G401 (cell line): ENCODE data around the gene MYL12B. TPM values are rescaled to one million over a fixed set of nuclear protein-coding genes. Genes with fewer than 3 reads are reported as not detected.
"Not testable (repeated sequence)": the region's sequence is repeated elsewhere in the genome, so short reads cannot be mapped to it uniquely, and the experiment has no call there.

Source experiments
- DNase-seq: peaks from one replicate; pipeline ENCODE4 v3.0.0-alpha.2; 2015; ENCODE audit warnings: low spot score
- in situ Hi-C: cut with HindIII; loops from 2 replicates; pipeline ENCODE4 v1.10.0; 2016; ENCODE audit warnings: low sequenced_read_pairs, mixed read lengths
- total RNA-seq: library from RNA; depleted of rRNA; stranded (reverse); fragments of >200 nt; shearing (Covaris generic); gene quantifications from 2 replicates; pipeline ENCODE4 v1.2.3, GENCODE V29; 2014; rRNA removed

MYL12B gene
- total RNA-seq, result 803 and 820 TPM in 2 replicates

DNA sequence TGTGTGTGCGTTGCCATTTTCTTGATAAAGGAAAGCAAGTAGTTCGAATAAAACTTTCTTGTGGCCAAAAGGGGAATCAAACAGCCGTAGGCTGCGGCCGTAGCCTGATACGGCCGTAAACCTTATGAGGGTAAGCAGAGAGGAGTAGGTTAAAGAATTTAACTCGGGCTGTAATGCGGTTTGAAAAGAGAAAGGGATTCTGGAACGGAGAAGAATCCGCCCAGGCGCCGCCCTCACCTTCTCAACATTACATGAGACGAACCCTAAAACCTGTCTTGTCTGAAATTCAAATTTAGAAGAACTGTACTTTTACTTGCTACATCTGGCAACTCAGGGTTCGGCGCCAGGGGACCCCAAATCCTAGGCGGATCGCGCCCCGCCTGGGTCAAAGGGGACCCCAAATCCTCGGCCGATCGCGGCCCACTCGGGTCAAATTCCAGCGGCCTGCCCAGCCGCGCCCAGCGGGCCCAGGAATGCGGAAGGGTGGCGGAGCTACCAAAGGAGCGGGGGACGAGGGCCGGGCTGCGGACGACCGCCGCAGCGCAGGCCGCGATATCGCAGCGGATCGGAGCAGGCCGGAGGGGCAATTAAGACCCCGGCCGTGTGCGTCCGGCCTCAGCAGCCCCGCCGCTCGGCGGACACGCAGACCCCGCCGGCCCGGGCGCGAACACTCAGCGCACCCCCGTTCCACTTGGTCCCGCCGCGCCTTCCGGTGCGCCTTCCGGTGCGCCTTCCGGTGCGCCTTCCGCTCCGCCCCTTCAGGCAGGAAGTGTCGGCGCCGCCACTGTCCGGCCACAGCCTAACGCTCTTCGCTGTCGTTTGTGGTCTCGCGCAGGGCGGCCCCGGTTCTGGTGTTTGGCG is at the start of gene MYL12B:
Gene MYL12B (plus strand): TSS at position 761 of the 861 bp plus-strand sequence. CDS start 10,766 bp downstream, outside the sequence.
- DNase-seq, result peak; percentile 76
- in situ Hi-C loops, result no loop called here

DNA sequence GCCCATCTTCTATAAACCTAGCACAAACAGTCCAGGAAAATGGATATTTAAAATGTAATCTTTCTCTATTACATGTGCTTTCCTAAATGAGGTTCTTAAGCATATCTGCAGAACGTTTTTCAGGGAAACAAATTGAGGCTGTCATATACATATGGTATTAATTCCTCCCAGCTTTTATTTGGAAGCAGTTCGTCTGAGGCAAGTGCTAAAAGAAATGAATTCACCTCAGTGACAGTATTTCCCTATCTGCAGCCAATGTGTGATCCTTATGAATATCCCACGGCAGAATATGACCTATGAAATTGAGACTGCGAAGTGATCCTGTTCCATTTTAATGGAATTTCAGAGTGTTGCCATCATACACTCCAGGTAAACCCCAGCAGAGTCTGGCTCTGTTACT is 49.3 kb upstream of the MYL12B start:
- no peak for DNase-seq
- in situ Hi-C loops, result no loop called here

DNA sequence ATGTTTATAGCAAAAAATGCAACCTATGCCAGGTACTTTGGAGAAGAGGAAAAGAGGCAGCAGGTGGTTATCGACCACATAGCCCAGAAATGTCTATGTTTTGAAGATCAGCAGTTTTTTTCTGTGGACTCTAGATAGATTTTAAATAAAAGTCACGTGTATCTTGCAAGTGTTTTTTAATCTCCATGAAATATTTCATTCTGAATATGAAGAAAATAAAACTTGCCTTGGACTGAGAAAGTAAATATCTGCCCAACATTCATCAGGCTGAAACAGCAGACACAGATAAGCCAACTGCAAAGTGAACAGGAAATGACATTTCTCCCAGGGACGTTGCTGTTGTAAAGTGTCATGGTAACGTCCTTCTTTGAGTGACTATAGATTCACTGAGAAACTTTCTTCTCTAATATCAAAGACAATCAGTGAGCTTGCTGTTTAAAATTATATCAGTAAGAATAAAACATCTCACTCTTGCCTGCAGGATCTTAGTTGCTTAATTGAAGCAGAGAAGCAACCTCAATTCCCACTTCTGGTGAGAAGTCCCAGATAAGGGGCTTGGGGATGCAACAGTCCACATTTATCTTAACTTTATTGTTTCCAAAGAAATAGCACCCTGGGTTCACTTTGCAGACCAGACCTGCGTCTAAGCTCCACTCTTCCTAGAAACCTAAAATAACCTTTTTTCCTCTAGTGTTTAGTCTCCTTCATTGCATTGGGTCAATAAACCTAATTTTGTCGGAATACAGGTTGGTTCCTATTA is 48.5 kb upstream of the MYL12B start:
- no peak for DNase-seq
- in situ Hi-C loops, result no loop called here

DNA sequence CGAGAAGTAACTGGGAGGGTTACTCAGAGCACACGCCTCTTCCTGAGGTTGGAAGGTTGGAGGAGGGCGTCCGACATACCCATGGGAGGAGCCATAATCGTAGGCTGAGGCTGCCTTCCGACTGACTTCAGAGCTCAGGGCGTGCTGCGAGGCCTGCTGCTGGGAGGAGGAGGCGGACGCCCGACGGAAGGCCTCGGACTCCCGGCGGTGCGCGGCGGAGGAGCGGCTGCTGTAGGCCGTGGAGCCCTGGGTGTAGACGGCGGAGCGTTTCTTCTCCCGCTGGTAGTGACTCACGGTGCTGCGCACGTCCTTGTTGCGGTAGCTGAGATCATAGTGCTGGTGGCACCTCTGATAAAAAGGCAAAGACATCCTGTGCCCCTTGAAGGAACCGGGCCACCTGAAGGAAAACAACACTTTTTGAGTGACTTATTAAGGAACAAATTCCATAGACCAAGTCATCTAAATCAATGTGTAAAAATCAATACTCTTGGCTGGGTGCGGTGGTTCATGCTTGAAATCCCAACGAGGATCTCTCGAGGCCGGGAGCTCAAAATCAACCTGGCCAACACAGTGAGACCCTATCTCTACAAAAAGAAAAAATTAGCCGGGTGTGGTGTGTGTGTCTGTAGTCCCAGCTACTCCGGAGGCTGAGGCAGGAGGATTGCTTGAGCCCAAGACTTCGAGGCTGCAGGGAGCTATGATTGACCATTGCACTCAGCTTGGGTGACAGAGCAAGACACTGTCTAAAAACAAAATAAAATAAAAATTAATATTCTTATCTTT is 46.9 kb upstream of the MYL12B start:
- no peak for DNase-seq

DNA sequence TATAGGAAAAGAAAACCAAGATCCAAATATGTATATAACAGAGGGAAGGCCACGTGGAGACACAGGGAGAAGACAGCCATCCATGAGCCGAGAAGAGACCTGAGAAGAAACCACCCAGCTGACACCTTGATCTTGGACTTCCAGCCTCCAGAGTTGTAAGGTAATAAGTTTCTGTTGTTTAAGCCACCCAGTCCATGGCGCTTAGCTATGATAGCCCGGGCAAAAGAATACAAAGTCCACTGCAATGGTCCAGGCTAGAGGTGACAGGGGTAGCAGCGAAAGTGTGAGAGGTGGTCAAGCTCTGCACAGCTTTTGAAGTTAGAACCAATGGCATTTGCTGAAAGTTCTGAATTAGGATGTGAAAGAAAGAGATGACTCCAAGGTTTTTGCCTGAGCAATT is 44.9 kb upstream of the MYL12B start:
- in situ Hi-C loops, result no loop called here
- DNase-seq, result no peak

More for the DNA sequence above, 46.9 kb upstream of the MYL12B start:
- in situ Hi-C loops, result no loop called here

DNA sequence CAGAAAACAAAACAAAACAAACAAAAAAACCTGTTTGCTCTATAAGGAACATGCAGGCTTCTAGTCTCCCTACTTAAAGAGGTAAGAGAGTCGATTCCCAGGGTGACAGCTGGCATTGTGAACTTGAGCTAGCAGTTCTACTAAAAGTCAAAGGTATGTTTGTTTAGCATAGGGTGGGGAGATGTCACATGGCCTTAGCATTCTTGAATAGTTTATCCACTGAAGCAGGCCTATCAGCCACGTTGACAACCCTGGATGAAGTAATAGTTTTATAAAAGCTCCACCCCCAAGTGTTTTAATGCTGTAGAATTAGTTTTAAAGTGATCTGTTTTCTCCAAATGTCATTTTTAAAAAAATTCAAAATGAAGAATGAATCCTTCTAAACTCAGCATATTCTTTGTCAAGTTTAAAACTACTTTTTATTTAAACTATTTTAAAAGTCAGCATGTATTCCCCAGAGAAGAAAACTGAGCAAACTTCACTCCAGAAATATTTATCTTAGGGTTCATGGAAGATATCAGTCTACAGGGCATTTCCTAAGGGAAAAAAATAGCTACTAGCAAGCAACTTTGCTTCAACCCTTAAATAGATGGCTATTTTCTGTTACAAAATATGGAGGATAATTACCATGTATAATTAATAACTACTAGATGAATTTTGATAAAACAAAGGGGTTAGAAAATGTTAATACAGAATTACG is 43.8 kb upstream of the MYL12B start:
- in situ Hi-C loops, result no loop called here
- DNase-seq, result no peak

DNA sequence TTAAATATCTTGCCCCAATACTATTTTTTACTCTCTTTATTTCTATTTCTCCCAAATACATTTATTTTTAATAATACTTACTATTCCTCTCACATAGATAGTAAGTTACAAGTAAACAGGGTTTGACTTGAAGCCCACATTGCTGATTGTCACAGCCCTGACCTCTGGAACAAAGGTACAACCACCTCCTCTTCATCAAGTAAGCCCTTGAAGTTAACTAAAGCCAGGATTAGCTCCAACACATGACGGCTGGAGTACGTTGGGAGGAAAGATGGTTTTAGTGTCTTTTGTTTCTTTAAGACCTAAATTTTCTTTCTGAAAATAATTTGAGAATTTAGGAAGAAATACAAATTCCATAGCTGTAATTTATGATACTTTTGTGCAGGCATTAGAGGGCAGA is 43.1 kb upstream of the MYL12B start:
- in situ Hi-C loops, result no loop called here

DNA sequence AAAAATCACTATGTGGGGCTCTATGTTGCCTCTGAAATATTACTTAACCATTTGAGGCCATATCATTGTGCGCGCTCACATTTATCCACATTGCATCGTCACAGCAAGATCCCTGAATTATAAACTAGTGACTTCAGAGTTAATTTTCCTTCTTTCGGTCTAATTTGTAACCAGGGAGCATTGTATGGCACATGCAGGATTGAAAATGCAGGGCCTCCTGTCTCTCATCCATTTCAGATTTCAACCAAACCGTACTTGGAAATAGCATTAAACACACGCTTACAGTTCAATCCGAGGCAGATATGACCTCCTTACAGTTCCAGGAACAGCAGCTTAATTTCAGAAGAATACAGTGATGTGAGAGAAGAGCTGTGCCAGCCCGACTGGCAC is 42.7 kb upstream of the MYL12B start:
- DNase-seq, result no peak
- in situ Hi-C loops, result no loop called here

More for the DNA sequence above, 43.1 kb upstream of the MYL12B start:
- no peak for DNase-seq

DNA sequence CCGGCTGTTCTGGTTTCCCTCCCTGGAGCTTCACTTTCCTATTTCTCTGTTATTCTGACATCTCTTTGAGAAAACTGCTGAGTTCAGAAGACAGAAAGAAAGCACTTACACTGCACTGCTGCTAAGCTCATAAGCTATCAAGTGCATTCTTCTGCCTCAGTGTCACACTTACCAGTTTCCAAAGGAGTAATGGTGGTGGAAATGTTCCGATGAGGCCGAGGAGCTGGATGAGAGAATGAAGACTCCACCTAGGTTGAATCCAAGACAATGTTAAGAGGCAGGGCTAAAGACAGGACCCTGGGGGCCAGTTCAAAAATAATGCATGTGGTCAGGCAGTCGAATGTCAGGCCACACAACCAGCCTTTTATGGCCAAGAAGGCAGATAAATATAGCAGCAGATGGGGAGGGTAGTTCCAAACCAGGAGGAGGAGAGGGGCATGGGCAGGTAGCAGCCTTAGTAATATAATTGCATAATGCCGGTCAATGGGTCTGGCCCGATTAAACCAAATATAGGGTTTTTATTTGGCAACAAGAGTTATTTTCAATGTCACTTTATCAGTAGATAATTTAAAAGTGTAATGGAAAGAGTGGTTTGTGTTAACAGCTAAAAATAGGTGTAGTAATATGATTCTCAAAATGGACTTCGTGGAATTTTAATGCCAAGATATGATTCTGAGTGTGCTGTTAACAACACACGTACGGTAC is 42.1 kb upstream of the MYL12B start, which contains the start of gene MYOM1:
Gene MYOM1 (minus strand): TSS at position 338 of the 705 bp plus-strand sequence. CDS start 4,745 bp downstream, outside the sequence.
- in situ Hi-C loops, result no loop called here
- no peak for DNase-seq

DNA sequence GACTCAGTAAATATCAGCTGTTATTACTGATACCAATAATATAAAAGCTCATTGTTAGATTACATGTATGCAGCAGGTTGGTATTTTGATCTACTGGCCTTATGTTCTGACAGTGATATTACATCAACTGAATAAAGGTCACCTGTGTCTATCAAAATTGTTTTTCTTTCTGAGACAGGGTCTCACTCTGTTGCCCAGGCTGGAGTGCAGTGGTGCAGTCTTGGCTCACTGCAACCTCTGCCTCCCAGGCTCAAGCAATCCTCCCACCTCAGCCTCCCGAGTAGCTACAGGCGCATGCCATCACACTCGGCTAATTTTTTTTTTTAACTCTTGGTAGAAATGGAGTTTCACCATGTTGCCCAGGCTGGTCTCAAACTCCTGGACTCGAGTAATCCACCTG is 41.1 kb upstream of the MYL12B start:
- in situ Hi-C loops, DNase-seq: not testable (repeated sequence)

DNA sequence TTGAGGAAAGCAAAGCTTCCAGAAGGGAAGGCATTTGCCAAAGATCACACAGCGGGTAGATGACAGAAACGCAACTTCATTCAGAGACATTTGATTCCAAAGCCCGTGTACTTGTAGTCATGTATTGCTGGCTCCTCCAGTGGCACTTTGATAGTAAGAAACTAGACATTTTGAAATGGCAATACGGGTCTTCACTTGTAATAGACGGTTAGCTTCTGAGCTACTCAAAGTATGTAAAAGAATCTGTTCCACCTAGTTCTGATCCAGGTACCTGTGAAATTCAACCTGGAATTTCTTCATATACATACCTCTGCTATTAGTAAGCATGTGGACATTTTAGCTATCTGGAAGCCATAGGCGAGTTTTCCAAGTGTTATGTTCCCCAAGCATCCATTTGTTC is 40.4 kb upstream of the MYL12B start:
- DNase-seq, result no peak
- in situ Hi-C loops, result no loop called here

DNA sequence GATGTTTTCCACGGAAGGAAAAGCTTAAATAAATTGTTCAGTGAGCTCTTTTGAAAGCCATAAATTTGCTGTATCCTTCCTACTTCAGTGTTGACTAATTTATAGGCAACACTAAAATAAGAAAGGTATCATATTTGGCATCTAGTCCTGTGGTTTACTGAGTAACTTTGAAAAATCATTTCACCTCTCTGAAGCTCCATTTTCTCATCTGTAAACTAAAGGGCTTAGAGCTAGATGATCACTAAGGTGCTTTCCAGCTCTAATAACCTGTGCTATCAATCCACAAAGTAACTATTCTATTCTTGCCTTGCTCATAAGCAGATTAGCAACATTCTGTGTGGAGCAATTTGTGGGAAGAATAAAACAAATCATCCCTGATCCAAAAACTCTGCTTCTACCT is 38.6 kb upstream of the MYL12B start:
- in situ Hi-C loops, result no loop called here
- no peak for DNase-seq

DNA sequence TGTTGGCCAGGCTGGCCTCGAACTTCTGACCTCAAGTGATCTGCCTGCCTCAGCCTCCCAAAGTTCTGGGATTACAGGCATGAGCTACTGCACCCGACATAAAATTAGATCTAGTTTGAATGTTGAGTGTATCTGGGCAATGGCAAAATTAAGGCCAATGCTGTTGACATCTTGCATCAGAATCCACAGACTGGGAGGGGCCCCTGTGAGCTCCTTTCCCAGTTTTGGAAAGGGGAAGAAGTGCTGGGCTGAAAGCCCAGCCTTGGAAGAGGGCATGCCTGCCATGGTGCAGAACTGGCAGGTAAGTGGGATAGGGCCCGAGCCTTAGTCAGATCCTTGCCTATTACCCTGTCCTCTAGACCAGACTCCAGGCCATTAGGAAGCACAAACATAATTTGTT is 37.7 kb upstream of the MYL12B start:
- in situ Hi-C loops, result no loop called here

DNA sequence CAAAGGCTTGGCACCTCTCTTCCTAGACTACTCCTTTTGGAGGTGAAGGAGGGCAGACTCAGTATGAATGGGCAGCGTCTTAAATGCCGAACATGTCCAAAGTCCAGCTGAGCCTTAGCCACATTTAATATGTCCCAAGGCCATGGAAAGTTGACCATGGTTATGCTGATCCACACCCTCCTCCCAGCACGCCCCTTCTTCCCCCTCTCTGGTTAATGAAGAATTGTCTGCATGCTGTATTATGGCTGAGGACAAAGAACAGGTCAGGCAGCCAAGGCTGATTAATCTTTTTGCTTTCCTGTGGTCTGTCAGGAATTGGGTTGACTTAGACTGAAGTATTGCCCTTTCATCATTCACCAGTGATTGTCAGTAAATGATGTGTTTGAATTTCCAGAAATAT is 36.3 kb upstream of the MYL12B start:
- DNase-seq, result no peak
- in situ Hi-C loops, result no loop called here

More for the DNA sequence above, 37.7 kb upstream of the MYL12B start:
- DNase-seq, result no peak

DNA sequence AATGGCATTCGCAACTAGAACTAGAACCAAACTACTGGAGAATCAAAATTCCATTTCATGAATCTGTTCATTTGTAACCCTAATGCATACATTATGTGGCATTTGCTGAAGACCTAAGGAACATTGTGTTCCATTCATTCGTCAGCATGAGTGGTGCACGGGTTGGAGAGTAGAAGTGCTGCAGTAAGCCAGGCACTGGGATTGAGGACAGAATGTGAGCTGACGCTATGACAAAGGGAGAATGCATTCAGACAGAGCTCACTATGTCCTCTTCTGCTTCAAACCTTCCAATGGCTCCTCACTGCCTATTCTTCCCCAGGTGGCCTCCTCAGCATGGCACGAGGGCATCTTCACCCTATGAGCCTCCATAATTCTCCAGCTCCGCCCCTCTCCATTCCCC is 35.9 kb upstream of the MYL12B start:
- no peak for DNase-seq
- in situ Hi-C loops, result no loop called here

DNA sequence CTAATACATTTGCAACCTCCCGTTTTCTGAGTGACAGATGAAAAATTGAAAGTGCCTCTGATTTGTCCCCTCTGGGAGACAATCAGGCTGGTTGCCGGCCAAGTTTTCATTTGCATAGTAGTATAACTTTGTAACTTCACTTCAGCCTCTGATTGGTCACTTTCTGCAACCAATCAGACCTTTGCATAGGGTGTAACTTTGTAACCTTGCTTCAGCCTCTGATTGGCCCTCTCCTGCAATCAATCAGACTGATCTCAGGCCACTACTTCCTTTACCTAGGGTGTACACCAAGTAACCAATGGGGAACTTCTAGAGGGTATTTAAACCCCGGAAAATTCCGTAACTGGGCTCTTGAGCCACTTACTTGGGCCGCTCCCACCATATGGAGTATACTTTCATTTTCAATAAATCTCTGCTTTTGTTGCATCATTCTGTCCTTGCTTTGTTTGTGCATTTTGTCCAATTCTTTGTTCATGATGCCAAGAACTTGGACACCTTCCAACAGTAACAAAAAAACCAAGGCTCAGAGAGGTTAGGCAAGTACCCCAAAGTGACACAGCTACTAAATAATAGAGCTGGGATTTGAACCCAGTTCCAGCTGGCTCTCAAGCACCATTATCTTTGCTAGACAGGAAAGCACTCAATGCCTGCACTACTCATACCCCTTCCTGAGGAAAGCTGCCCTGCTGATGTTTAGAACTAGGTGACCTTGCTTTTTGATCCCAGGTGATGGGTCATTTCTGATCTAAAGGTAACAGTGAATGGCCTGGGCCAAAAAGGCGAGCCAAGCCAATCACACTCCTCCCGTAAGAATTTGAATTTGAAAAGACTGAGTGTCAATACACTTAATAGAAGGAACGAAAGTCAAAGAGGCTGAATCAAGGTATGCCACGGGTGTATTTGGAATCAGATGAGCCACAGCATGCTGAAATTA is 31.3 kb upstream of the MYL12B start:
- no peak for DNase-seq
- in situ Hi-C loops, result no loop called here

DNA sequence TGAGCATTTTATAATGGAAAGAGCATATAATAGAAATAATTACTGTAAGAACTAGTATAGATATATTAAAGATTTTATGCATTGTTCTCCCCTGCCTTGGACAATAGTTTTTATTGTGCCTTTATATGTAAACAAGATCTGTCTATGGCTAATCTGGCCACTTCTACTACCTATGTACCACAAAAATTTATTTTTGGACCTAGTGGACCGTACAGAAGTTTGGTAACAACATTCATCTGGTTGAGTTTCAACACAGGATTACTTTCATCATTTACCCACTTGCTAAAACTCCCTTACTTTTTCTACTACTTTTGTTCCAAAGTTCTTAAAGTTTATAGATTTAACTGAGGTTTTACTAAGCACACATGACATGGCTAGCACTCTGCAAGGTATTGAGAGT is 28.9 kb upstream of the MYL12B start:
- in situ Hi-C loops, result no loop called here
- DNase-seq, result no peak
